NCI-H526 treated with DMSO at 0.1 percent for 48 hours (cell line): ENCODE data around the gene MIA.
"Not testable (repeated sequence)": the region's sequence is repeated elsewhere in the genome, so short reads cannot be mapped to it uniquely, and the experiment has no call there.

Source experiments
- DNase-seq: peaks from one replicate; lab custom pipeline; 2025; lab: John Stamatoyannopoulos, UW

MIA gene

DNA sequence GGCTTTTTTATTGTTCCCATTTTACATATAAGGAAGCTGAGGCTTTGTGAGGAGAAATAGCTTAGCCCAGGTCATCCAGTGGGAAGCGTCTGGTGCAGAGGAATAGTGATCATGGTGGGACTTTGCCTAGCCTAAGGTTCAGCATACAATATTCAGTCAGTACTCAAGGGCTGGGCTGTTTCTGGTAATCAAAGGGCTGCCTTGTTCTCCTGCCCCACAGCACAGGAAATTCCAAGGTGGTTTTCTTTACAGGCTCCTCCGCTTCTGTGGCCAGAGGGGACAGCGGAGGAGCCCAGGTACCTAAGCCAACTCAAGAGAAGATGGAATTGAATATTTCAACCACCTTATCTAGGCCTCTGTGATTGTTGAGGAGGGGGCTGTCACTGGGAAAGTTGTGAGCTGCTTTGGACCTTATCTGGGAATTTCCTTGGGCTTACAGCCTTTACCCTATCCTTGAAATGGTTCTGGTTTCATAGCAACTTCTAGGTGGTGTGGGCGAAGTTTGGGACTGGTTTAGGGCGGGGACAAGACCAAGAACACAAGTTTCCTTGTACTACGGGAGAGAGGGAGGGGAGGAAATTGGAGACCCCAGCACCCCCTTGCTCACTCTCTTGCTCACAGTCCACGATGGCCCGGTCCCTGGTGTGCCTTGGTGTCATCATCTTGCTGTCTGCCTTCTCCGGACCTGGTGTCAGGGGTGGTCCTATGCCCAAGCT, at the start of gene MIA:
MIA (plus strand) TSS at position 606 of the 716 bp plus-strand sequence; CDS start at position 628, 22 bp downstream.
- no peak for DNase-seq

- no peak for DNase-seq
Measured at GRCh38 chr19:40726279-40726678, 49.0 kb upstream of the MIA start.

- not testable (repeated sequence) for DNase-seq
Measured at GRCh38 chr19:40730065-40730464, 45.3 kb upstream of the MIA start.

GRCh38 chr19:40732304-40732703, 43.0 kb upstream of the MIA start:
- not testable (repeated sequence) for DNase-seq

DNA sequence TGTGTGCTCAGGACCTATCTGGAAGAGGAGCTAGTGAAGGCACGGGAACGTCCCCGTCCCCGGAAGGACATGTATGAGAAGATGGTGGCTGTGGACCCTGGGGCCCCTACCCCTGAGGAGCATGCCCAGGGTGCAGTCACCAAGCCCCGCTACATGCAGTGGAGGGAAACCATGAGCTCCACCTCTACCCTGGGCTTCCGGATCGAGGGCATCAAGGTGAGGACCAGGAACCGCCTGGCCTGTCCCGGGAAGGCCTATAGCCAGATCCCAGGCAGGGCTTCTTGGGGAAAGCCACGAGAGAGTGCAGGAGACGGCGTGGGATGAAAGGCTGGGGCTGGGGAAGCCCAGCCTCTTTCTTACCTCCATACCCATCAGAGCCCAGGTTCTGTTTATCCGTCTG, 42.2 kb upstream of the MIA start:
- DNase-seq, result no peak

DNA sequence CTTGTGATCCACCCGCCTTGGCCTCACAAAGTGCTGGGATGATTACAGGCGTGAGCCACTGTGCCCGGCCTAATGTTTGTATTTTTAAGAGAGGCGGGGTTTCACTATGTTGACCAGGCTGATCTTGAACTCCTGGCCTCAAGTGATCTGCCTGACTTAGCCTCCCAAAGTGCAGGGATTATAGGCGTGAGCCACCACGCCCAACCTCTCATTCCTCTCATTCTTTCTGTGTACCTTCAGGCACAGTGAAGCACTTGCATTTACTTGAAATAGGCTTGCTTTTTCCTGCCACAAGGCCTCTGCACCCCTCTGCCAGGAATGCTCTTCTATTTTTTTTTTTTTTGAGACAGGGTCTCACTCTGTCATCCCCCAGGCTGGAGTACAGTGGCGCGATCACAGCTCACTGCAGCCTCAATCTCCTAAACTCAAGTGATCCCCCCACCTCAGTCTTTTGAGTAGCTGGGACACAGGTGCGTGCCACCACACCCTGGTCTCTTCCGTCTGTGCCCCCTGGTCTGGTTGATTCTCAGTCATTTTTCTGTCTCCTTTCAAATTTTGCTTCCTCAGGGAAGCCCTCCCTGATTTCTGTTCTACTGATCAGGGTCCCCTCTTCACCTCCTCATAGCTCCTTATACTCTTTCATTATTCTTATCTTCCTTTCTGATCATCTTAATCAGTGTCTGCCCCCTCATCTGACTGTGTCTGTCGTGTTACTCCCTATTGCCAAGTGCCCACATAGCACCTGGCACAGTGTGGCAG, 40.1 kb upstream of the MIA start:
- DNase-seq, result no peak

DNA sequence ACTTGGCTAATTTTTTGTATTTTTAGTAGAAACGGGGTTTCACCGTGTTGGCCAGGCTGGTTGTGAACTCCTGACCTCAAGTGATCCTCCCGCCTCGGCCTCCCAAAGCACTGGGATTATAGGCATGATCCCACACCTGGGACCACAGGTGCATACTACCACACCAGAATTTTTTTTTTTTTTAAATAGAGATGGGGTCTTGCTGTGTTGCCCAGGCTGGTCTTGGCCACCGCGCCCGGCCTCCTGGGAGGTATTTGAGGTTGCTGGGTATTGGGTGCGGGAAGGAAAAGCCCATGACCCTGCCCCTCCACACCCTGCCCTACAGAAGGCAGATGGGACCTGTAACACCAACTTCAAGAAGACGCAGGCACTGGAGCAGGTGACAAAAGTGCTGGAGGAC, 38.7 kb upstream of the MIA start:
- no peak for DNase-seq

GRCh38 chr19:40737102-40737644, 38.1 kb upstream of the MIA start:
- DNase-seq, result no peak

GRCh38 chr19:40739030-40739839, 36.1 kb upstream of the MIA start:
- DNase-seq, result no peak

- no peak for DNase-seq
Measured at GRCh38 chr19:40739871-40740703, 35.2 kb upstream of the MIA start.

- no peak for DNase-seq
Measured at GRCh38 chr19:40740747-40741146, 34.6 kb upstream of the MIA start.

GRCh38 chr19:40741527-40742390, 33.6 kb upstream of the MIA start:
- DNase-seq, result no peak

DNA sequence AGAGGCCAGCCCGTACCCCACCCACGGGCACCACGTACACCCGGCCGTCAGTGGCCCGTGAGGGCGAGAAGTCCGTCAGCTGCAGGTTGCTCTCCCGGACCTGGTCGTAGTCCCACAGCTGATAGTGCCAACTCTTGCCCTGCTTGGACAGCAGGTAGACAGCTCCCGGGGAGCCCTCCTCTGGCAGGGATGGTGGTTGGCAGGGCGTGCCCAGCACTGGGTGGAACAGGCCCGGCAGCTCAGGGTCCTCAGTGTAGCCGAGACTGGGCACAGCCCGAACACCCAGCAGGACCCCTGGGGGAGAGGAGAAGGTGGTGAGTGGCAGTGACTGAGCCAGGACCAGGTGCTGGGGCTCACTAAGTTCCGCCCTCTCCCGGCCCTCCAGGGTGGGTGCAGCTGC, 32.8 kb upstream of the MIA start:
- no peak for DNase-seq

DNA sequence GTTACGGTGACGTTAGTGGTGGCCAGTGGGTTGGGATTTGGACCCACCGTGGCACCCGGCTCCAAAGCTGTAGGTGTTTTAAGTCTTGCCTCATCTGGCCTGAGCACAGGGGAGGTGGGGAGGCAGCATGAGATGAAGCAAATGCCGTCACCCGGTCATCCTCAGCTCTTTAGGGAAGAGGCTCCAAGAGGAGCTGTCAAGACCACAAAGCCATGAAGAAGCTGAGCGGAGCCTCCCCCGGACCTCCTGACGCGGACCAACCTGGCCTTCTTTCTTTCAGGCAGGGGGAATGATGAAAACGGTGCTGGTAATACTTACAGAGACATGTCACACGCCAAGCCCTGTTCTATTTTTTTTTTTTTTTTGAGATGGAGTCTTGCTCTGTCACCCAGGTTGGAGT, 32.4 kb upstream of the MIA start:
- no peak for DNase-seq

DNA sequence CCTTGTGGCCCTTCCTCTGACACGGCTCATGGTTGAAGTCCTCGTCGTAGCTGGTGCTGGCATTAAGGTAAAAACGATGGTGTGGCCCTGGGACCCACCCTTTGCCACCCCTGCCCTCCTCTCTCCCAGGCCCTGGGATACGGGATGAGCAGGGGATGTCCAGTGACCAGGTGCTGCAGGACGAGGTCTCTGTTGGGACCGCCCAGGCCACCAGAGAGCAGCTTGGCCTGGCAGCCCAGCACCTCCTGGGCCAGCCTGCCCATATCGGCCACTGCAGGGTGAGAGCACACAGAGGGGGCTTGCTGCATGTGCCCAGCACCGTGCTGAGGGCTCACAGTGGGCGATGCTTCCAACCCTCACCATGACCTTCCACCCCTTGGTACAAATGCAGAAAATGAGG, 31.4 kb upstream of the MIA start:
- DNase-seq, result no peak

DNA sequence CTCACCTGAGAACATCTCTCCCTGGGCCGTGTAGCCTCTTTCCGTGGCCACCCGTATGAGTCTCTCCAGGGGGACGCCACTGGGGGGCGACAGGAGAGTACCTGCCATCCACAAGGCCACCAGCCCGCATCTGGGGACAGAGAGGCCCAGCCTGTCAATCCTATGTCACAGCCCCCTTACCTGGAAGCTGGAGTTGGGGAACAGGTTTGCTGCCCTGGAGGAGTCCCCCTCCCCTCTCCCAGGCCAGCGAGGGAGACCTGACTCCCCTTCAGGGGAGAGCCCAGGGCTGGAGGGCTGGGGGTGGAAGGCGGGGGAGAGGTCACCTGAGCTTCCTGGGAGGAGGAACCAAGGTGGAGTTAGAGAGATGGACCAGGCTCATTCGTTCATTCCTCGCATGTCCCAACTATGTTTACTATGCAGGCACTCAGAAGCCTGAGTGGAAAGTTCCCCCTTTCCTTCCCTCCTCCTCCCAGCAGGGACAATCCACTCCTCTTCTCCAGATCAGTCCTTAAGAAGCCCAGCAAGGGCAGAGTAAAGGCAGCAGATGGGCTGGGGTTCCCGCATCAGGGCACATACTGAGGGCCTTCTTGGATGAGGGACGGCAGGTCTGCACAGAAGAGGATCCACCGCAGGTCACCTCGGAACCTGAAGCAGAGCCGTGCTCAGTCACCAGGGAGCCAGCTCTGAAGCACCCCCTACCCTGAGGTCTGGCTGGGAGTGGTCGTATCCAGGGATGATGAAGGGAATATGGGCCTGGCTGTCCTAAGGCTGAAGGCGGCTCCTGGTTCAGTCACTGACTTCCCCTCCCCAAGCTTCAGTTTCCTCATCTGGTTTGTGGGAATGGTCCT, 30.5 kb upstream of the MIA start:
- no peak for DNase-seq

GRCh38 chr19:40745402-40745780, 29.9 kb upstream of the MIA start:
- no peak for DNase-seq

DNA sequence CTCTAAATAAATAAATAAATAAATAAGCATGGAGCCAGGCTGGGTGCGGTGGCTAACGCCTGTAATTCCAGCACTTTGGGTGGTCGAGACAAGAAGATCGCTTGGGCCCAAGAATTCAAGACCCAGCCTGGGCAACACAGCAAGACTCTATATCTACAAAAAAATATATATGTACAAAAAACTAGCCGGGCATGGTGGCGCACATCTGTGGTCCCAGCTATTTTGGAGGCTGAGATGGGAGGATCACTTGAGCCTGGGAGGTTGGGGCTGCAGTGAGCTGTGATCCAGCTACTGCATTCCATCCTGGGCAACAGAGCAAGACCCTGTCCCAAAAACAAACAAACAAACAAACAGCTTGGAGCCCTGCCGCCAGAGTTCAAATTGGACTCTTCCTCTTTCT, 27.8 kb upstream of the MIA start:
- DNase-seq, result no peak

DNA sequence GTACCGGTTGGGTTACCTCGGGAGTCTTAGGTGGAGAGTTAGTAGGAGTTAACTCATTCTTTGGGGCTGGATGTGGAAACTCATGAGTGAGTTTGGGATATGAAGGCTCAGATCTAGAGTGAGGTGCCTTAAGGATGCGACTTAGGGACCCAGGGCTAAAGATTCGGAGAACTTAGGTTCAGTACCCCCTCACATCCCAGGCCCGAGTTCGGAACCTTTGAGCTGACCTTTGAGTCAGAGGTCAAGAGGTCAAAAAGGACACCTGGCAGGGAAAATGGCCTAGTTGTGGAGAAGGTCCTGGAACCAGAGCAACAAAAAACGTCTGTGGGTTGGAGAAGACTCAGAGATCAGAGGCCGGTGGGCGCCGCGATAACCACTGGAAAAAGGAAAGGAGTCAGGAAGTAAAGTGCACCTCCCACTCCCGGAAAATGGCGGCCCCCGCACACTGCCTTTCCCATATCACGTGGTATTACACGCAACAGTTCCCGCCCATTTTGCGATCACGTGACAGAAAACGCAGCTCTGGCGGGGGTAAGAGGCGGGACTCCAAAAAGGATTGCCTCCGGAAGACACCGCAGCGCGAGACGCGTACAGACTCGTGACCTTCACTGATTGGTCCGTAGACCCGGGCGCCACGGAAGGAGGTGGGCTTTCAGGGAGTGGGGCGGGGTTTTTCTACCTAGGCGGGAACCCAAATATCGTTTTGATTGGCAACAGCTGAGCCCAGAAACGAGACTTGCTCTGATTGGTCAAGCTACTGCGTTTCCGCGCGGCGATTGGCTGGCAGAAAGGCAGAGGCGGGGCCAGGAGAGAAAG, 25.1 kb upstream of the MIA start, which contains the start of gene ACTMAP:
ACTMAP (minus strand) TSS at position 420 of the 816 bp plus-strand sequence. CDS start 674 bp downstream, outside the sequence.
- peak; percentile 99 for DNase-seq
